HG03575 (cell line): ENCODE measurements around the gene RPUSD3.
"Not testable (repeated sequence)": the region's sequence is repeated elsewhere in the genome, so short reads cannot be mapped to it uniquely, and the experiment has no call there.

ENCODE experiments used
- ATAC-seq: cut with Tn5 transposase; IDR thresholded peaks from one replicate; pipeline ENCODE4 v1.9.1; 2021; ENCODE audit not compliant: unreplicated experiment, insufficient number of reproducible peaks, low FRiP score; ENCODE audit errors: extremely low read depth

Gene RPUSD3

GRCh38 chr3:9869955-9870354, 26.1 kb upstream of the RPUSD3 start:
- ATAC-seq: no peak

- ATAC-seq: no peak
Measured at GRCh38 chr3:9867106-9867505, 23.3 kb upstream of the RPUSD3 start.

GRCh38 chr3:9866639-9867038, 22.8 kb upstream of the RPUSD3 start:
- ATAC-seq: no peak

GRCh38 chr3:9865125-9865637, 21.4 kb upstream of the RPUSD3 start:
- not testable (repeated sequence) for ATAC-seq

- ATAC-seq: no peak
Measured at GRCh38 chr3:9864200-9864927, 20.6 kb upstream of the RPUSD3 start.

- ATAC-seq: no peak
Measured at GRCh38 chr3:9863058-9863772, 19.4 kb upstream of the RPUSD3 start.

- no peak for ATAC-seq
Measured at GRCh38 chr3:9862391-9863057, 18.7 kb upstream of the RPUSD3 start.

GRCh38 chr3:9861626-9862130, 17.9 kb upstream of the RPUSD3 start:
- ATAC-seq: no peak

GRCh38 chr3:9861201-9861600, 17.4 kb upstream of the RPUSD3 start:
- ATAC-seq: no peak

GRCh38 chr3:9859530-9860025, 15.8 kb upstream of the RPUSD3 start:
- ATAC-seq: no peak

- no peak for ATAC-seq
Measured at GRCh38 chr3:9855594-9855993, 11.8 kb upstream of the RPUSD3 start.

- not testable (repeated sequence) for ATAC-seq
Measured at GRCh38 chr3:9854291-9854940, 10.6 kb upstream of the RPUSD3 start.

GRCh38 chr3:9852528-9852927, 8.7 kb upstream of the RPUSD3 start:
- ATAC-seq: no peak

- ATAC-seq: not testable (repeated sequence)
Measured at GRCh38 chr3:9851926-9852325, 8.1 kb upstream of the RPUSD3 start.

GRCh38 chr3:9851383-9851782, 7.6 kb upstream of the RPUSD3 start:
- not testable (repeated sequence) for ATAC-seq

- ATAC-seq: not testable (repeated sequence)
Measured at GRCh38 chr3:9848860-9849259, 5.1 kb upstream of the RPUSD3 start.

GRCh38 chr3:9847870-9848269, 4.1 kb upstream of the RPUSD3 start:
- ATAC-seq: not testable (repeated sequence)

- no peak for ATAC-seq
Measured at GRCh38 chr3:9846931-9847488, 3.2 kb upstream of the RPUSD3 start.

GRCh38 chr3:9846231-9846630, 2.4 kb upstream of the RPUSD3 start:
- no peak for ATAC-seq
